HK-2 (cell line): ENCODE measurements around the gene TNFAIP8.
"Not testable (repeated sequence)": the region's sequence is repeated elsewhere in the genome, so short reads cannot be mapped to it uniquely, and the experiment has no call there.

Experiments used
- DNase-seq: peaks from one replicate; pipeline ENCODE4 v3.0.0-alpha.2; 2018; ENCODE audit not compliant: unreplicated experiment

TNFAIP8 gene

GRCh38 chr5:119420169-119420568 lies 64.3 kb downstream of the TNFAIP8 start:
- DNase-seq: no peak

GRCh38 chr5:119426057-119426456 lies 70.2 kb downstream of the TNFAIP8 start:
- DNase-seq: no peak

- no peak for DNase-seq
Measured at GRCh38 chr5:119427060-119427459, 71.2 kb downstream of the TNFAIP8 start.

GRCh38 chr5:119427596-119427995 lies 71.8 kb downstream of the TNFAIP8 start:
- not testable (repeated sequence) for DNase-seq

GRCh38 chr5:119428166-119428565 lies 72.3 kb downstream of the TNFAIP8 start:
- DNase-seq: not testable (repeated sequence)

GRCh38 chr5:119428574-119428973 lies 72.8 kb downstream of the TNFAIP8 start:
- DNase-seq: not testable (repeated sequence)

GRCh38 chr5:119432674-119433237 lies 76.9 kb downstream of the TNFAIP8 start:
- DNase-seq: not testable (repeated sequence)

GRCh38 chr5:119435436-119436132 lies 79.8 kb downstream of the TNFAIP8 start:
- peak; percentile 22 for DNase-seq

- not testable (repeated sequence) for DNase-seq
Measured at GRCh38 chr5:119437785-119438586, 82.2 kb downstream of the TNFAIP8 start.

- not testable (repeated sequence) for DNase-seq
Measured at GRCh38 chr5:119438587-119438917, 82.7 kb downstream of the TNFAIP8 start.

GRCh38 chr5:119439140-119439631 lies 83.4 kb downstream of the TNFAIP8 start:
- no peak for DNase-seq

- DNase-seq: not testable (repeated sequence)
Measured at GRCh38 chr5:119439632-119440031, 83.8 kb downstream of the TNFAIP8 start.

GRCh38 chr5:119444643-119445042 lies 88.8 kb downstream of the TNFAIP8 start:
- DNase-seq: not testable (repeated sequence)

GRCh38 chr5:119445544-119445943 lies 89.7 kb downstream of the TNFAIP8 start:
- DNase-seq: no peak
